Measurements from ENCODE around the gene PACC1.
"Not testable (repeated sequence)": the region's sequence is repeated elsewhere in the genome, so short reads cannot be mapped to it uniquely, and the experiment has no call there.

The PACC1 gene

DNA sequence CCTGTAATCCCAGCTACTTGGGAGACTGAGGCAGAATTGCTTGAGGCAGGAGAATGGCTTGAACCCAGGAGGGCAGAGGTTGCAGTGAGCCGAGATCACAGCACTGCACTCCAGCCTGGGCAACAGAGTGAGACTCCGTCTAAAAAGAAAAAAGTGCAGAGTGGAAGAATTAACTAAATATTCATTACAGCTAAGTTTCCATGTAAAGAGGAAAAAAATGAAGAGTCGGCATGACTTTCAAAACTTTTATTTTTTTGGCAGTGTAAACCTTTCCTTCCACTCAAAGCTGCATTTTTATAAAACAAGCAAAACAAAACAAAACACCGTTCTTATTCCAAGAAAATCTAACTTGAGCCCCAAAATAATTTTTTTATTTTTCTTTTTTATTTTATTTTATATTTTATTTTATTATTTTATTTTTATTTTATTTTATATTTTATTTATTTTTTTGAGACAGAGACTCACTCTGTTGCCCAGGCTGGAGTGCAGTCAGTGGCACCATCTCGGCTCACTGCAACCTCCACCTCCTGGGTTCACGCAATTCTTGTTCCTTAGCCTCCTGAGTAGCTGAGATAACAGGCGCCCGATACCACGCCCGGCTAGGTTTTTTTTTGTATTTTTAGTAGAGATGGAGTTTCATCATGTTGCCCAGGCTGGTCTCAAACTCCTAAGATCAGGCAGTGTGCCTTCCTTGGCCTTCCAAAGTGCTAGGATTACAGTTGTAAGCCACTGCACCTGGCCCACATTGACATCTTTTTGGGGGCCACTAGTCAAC, 62.9 kb downstream of the PACC1 start:
- no peak for FAIRE-seq
- no peak for DNase-seq (ENCODE audit: insufficient read length, low spot score)

DNA sequence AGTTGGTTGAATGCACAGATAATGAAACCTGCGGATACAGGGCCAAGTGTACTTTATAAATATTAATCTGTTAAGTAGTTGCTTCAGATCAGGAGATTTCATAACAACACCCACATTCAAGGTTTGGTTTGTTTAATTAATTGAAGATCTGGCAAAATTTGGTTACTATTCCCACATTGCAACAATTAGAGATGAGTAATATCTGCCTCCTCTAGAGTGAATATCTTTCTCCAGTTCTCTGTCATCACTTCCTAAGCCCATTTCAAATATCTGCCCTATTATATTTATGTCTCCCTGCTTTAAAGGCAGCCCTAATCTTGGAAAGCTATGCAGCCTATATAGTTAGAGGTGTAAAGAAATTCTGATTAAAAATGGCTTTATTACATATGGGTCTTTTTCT, 68.1 kb downstream of the PACC1 start:
- FAIRE-seq = no peak
- no peak for DNase-seq (ENCODE audit: insufficient read length, low spot score)

DNA sequence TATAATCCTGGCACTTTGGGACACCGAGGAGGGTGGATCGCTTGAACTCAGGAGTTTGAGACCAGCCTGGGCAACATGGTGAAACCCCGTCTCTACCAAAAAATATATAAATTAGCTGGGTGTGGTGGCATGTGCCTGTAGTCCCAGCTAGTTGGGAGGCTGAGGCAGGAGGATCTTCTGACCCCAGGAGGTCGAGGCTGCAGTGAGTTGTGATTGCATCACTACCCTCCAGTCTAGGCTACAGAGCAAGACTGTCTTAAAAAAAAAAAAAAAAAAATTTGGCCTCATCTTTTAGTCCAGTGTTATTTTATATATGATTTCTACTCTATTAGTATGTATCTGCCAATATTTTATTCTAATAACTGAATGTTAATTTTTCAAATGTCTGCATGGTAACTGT, 69.8 kb downstream of the PACC1 start:
- DNase-seq (ENCODE audit: insufficient read length, low spot score) (no peak), FAIRE-seq (no peak)

DNA sequence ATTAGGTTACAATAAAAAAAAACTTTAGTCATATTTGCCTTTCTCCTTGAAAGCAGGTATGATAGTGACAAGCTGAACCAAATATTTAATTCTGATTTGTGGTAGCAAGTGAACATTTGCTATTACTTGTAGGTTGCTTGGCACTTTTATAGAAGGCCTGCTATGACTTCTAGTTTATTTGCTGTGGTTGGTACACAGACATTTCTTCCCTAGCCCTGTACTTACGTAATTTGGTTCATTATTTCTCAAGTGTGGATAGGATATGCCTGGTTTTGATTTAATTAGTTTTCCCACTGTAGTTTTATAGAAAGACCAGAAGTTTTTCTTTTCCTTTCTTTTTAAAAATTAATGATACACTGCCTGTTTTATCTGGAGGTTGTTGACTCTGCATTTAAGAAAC, 73.6 kb downstream of the PACC1 start:
- DNase-seq (ENCODE audit: insufficient read length, low spot score) (no peak), FAIRE-seq (no peak)

DNA sequence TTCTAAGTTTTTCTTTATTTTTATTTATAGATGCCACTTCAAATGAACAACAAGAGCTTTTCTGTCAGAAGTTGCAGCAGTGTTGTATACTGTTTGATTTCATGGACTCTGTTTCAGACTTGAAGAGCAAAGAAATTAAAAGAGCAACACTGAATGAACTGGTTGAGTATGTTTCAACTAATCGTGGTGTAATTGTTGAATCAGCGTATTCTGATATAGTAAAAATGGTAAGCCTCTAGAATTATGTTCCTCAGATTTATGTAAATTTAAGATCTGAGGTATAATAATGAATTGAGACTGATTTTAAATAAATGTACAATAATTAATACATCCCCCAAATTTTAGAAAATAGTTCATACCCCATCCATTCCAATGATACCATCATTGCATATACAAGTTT, 85.6 kb downstream of the PACC1 start:
- no peak for FAIRE-seq

DNA sequence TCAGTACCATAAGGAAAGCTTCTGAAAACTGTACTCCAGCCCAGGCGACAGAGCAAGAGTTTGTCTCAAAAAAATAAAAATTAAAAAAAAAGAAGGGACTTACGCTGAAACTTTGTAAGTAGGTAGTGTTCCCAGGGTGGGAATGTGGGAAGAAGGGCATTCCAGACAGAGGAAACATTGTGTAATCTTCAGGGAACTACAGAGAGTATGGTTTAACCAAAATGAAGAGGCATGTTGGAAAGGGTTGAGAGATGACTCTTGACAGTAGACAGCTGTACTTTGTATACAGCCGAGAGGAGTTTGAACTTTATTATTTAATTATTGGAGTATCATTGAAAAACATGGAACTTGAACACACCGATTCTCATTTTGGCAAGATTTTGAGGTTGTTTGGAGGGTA, 86.4 kb downstream of the PACC1 start:
- FAIRE-seq (no peak), DNase-seq (ENCODE audit: insufficient read length, low spot score) (no peak)

More for the DNA sequence above, 85.6 kb downstream of the PACC1 start:
- no peak for DNase-seq (ENCODE audit: insufficient read length, low spot score)

DNA sequence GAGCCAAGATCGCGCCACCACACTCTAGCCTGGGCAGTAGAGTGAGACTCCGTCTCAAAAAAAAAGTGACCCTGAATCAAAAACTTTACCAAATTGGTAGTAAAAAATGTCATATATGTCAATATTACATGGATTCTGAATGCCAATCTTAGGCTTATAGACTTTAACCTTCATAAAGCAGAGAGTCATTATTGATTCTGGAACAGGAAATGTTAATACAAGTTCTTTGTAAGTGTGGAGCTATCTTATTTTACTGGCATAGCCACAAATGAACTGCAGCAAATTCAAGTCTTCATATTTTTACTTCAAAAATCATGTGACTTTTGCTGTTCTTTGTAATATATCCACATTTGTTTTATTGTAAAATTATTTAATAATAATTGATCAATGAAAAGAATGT, 88.1 kb downstream of the PACC1 start:
- no peak for FAIRE-seq

DNA sequence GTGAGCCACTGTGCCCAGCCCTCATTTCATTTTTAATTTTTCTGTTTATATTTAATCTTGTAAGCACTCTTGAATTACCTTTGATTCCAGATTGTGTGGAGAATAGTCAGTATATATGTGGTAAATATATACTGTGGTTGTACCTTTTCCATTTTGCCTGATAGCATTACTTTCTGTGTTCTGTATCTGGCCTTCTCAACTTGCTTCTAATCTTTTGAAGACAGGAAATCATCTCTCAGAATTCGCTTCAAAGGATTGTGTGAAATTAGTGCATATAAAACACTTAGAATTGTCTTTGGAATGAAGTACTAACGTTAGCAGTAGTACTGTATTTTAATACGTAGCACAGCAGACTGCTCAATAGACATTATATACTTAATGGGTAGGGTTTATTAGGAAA, 91.6 kb downstream of the PACC1 start:
- DNase-seq (ENCODE audit: insufficient read length, low spot score) = no peak
- FAIRE-seq = no peak

More for the DNA sequence above, 88.1 kb downstream of the PACC1 start:
- no peak for DNase-seq (ENCODE audit: insufficient read length, low spot score)

DNA sequence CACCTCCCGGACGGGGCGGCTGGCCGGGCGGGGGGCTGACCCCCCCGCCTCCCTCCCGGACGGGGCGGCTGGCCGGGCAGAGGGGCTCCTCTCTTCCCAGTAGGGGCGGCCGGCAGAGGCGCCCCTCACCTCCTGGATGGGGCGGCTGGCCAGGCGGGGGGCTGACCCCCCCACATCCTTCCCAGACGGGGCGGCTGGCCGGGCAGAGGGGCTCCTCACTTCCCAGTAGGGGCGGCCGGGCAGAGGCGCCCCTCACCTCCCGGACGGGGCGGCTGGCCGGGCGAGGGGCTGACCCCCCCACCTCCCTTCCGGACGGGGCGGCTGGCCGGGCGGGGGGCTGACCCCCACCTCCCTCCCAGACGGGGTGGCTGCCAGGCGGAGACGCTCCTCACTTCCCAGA, 93.7 kb downstream of the PACC1 start:
- not testable (repeated sequence) for FAIRE-seq; DNase-seq (ENCODE audit: insufficient read length, low spot score)

DNA sequence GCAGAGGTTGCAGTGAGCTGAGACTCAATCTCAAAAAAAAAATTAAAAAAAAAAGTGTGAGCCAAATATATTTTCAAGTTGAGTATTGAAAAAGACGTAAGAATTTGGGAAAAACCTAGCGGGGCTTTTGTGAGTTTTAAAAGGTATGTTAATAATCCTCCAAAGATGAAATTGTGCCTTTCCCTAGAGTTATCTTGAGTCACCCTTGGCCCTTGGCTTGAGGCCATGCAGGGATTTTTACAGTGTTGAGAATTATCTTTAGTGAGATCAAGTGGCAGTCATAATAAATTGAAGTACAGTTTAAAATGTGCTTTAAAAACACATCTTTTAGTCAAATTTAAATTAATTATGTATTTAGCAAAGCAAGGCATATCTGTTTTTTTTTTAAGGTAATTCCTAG, 96.8 kb downstream of the PACC1 start:
- DNase-seq (ENCODE audit: insufficient read length, low spot score) (no peak), FAIRE-seq (no peak)

DNA sequence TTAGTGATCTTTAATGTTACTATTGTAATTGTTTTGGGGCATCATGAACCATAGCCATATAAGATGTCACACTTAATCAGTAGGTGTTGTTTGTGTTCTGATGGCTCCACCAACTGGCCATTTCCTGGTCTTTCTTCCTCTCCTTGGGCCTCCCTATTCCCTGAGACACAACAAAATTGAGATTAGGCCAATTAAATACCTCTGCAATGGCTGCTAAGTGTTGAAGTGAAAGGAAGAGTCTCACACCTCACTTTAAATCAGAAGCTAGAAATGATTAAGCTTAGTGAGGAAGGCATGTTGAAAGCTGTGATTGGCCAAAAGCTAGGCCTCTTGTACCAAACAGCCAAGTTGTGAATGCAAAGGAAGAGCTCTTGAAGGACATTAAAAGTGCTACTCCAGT, 98.8 kb downstream of the PACC1 start:
- DNase-seq (ENCODE audit: insufficient read length, low spot score) (no peak), FAIRE-seq (no peak)

DNA sequence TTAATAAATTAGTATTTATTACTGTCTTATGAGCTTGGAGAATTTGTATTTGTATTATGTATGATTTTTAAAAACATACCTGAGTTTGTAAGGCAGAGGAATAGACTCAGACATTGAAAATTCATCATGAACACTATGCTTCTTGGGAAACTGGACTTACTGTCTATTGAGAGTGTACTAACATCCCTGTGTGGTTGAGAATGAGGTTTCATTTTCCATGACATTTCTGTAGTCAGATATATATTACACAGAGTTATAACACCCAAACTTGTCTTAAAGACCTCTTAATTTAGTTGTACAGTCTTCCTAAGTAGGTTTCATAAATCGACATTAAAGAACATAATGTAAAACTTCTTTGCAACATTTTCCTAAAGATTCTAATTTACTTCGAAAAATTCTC, 99.5 kb downstream of the PACC1 start:
- FAIRE-seq (no peak), DNase-seq (ENCODE audit: insufficient read length, low spot score) (no peak)

All from GM19239 (cell line).